Neural crest cell (in vitro differentiated cells): ENCODE results near the gene RERE. TPM values are rescaled to one million over a fixed set of nuclear protein-coding genes. Genes with fewer than 3 reads are reported as not detected.

Source experiments
- DNase-seq: peaks from one replicate; pipeline ENCODE4 v3.0.0; 2021; ENCODE audit warnings: low read depth, mixed read lengths, low spot score
- H3K27ac Mint-ChIP-seq: one replicate; pipeline ENCODE4 v1.8.0; 2021; ENCODE audit warnings: mild to moderate bottlenecking, mixed read lengths; ENCODE audit not compliant: unreplicated experiment
- H3K27me3 Mint-ChIP-seq: 2 replicates; pipeline ENCODE4 v1.8.0; 2021; ENCODE audit warnings: low read depth, mild to moderate bottlenecking, mixed read lengths
- H3K36me3 Mint-ChIP-seq: 2 replicates; pipeline ENCODE4 v1.8.0; 2021; ENCODE audit warnings: low read depth, mild to moderate bottlenecking, mixed read lengths
- H3K4me1 Mint-ChIP-seq: 2 replicates; pipeline ENCODE4 v1.8.0; 2021; ENCODE audit warnings: mixed read lengths
- H3K4me3 Mint-ChIP-seq: one replicate; pipeline ENCODE4 v1.8.0; 2021; ENCODE audit warnings: mild to moderate bottlenecking, mixed read lengths
- H3K9me3 Mint-ChIP-seq: 2 replicates; pipeline ENCODE4 v1.8.0; 2021; ENCODE audit warnings: mixed read lengths
- total RNA-seq: library from RNA; stranded (reverse); gene quantifications from 2 replicates; pipeline ENCODE4 v1.2.1, GENCODE V29; 2021
- TF ChIP-seq, protein P1 (sequence below): fragments of 200-600 bp; sonication (generic); conservative IDR thresholded peaks from 2 replicates; pipeline ENCODE4 v1.5.0; 2021; ENCODE audit warnings: antibody characterized with exemption, mild to moderate bottlenecking

Gene RERE
- total RNA-seq, 1 donor from 2014 or later = 122 TPM

GRCh38 chr1:8339203-8339600 lies 478.2 kb downstream of the RERE start:
- no peak overlapping the region for H3K27ac Mint-ChIP-seq
- H3K27me3 Mint-ChIP-seq = no peaks in the 10 kb centered on the region
- no peak for DNase-seq
- H3K36me3 Mint-ChIP-seq = peaks cover 7% of the 10 kb centered on the region
- TF ChIP-seq, protein P1, sequence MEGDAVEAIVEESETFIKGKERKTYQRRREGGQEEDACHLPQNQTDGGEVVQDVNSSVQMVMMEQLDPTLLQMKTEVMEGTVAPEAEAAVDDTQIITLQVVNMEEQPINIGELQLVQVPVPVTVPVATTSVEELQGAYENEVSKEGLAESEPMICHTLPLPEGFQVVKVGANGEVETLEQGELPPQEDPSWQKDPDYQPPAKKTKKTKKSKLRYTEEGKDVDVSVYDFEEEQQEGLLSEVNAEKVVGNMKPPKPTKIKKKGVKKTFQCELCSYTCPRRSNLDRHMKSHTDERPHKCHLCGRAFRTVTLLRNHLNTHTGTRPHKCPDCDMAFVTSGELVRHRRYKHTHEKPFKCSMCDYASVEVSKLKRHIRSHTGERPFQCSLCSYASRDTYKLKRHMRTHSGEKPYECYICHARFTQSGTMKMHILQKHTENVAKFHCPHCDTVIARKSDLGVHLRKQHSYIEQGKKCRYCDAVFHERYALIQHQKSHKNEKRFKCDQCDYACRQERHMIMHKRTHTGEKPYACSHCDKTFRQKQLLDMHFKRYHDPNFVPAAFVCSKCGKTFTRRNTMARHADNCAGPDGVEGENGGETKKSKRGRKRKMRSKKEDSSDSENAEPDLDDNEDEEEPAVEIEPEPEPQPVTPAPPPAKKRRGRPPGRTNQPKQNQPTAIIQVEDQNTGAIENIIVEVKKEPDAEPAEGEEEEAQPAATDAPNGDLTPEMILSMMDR = no peak
- H3K9me3 Mint-ChIP-seq = peaks cover 2% of the 10 kb centered on the region
- H3K4me3 Mint-ChIP-seq = no peak overlapping the region
- H3K4me1 Mint-ChIP-seq = peaks cover 7% of the 10 kb centered on the region

DNA sequence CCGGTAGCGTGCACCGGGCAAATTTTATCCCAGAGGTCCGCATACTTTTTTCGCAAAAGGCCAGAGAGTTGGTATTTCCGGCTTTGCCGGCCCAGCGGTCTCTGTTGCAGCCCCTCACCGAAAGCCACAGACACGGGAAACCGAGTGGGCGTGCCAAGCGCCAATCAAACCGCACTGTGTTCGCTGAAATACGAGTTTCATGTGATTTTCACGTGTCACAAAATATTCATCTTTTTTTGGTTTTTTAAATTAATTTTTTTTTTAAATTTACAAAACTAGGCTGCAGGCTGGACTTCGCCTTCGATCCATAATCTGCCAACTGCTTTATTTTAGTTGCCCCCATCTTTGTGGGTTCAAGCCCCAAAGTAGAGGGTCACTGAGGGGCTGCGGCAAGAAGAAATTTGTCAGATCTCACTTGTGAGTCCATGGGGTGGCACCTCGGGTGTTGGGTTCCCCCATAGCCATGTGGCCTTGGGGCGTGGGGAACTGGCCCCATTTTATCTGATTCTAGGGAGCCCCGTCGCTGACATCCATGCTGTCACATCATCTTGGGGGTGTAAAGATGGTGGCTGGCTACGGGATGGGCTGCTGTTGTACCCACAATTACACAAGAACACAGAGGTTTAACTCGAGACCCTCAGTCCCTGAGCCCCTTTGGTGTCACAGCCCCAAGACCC lies 478.8 kb downstream of the RERE start:
- no peak for DNase-seq
- Mint-ChIP-seq H3K36me3 (peaks cover 7% of the 10 kb centered on the region), H3K4me1 (peaks cover 6% of the 10 kb centered on the region), H3K4me3 (no peak overlapping the region), H3K9me3 (peaks cover 2% of the 10 kb centered on the region), H3K27ac (no peak overlapping the region), H3K27me3 (no peaks in the 10 kb centered on the region)
- TF ChIP-seq, protein P1 = no peak

DNA sequence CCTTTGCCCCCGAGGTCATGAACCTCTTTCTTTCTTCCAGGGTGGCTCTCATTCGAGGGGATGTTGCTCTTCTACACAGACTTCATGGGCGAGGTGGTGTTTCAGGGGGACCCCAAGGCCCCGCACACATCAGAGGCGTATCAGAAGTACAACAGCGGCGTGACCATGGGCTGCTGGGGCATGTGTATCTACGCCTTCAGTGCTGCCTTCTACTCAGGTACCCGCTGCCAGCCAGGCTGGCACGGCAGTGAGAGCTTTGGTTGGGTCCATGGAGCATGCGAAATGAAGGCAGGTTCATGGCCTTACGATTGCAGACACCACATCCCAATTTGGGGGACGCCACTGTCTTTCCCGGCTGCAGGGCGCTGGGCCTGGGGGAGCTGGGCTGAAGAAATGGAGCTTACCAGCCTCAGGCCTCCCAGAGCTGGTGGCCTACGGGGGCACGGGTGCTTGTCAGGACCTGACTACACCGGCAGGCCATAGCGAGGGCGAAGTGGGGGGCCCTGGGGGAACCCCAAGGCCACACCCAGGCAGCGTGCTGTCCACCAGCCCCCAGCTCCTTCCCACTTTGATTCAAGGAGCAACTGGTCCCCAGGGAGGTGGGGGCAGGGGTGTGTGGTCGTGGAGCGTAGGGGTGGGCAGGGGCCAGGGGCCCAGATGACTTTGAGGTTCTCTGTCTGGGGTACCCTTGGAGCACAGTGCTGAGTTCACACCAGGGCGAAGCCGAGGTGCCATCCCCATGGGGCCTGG lies 479.5 kb downstream of the RERE start:
- TF ChIP-seq, protein P1 = no peak
- Mint-ChIP-seq H3K4me3 (no peak overlapping the region), H3K9me3 (peaks cover 2% of the 10 kb centered on the region), H3K27ac (no peak overlapping the region), H3K27me3 (no peaks in the 10 kb centered on the region), H3K4me1 (no peaks in the 10 kb centered on the region), H3K36me3 (peaks cover 7% of the 10 kb centered on the region)
- no peak for DNase-seq

GRCh38 chr1:8335246-8335645 lies 482.2 kb downstream of the RERE start:
- Mint-ChIP-seq H3K36me3 (peaks cover 5% of the 10 kb centered on the region), H3K4me1 (no peaks in the 10 kb centered on the region), H3K27ac (no peak overlapping the region), H3K9me3 (peaks cover 2% of the 10 kb centered on the region), H3K4me3 (no peak overlapping the region), H3K27me3 (no peaks in the 10 kb centered on the region)
- TF ChIP-seq, protein P1 = no peak
- DNase-seq = no peak

- no peak for DNase-seq
- no peak overlapping the region for H3K4me3 Mint-ChIP-seq
- peaks cover 5% of the 10 kb centered on the region for H3K36me3 Mint-ChIP-seq
- no peaks in the 10 kb centered on the region for H3K27me3 Mint-ChIP-seq
- peaks cover 1% of the 10 kb centered on the region for H3K4me1 Mint-ChIP-seq
- H3K27ac Mint-ChIP-seq = no peak overlapping the region
- TF ChIP-seq, protein P1 = no peak
- peaks cover 2% of the 10 kb centered on the region for H3K9me3 Mint-ChIP-seq
Measured at GRCh38 chr1:8334106-8334851, 483.2 kb downstream of the RERE start.
